HepG2 (cell line): Measurements from ENCODE around the gene GPR62. TPM values are rescaled to one million over a fixed set of nuclear protein-coding genes. Genes with fewer than 3 reads are reported as not detected.

Experiments
- HNRNPH1 ChIP-seq: fragments of 200-400 bp; formaldehyde crosslinking; optimal IDR thresholded peaks from 2 replicates; pipeline ENCODE3; 2017; ENCODE audit warnings: mild to moderate bottlenecking, low read depth, low read length
- JDP2 ChIP-seq: sonication (generic); formaldehyde crosslinking; IDR thresholded peaks from 2 replicates; pipeline ENCODE4 v1.8.1; 2022; ENCODE audit warnings: missing genetic modification reagents, borderline replicate concordance
- ZNF253 ChIP-seq: sonication (generic); formaldehyde crosslinking; IDR thresholded peaks from 2 replicates; pipeline ENCODE4 v1.8.0; 2022; ENCODE audit warnings: mild to moderate bottlenecking, missing genetic modification reagents, borderline replicate concordance
- ZNF407 ChIP-seq: sonication (generic); formaldehyde crosslinking; IDR thresholded peaks from one replicate; pipeline ENCODE4 v1.5.1; 2020; ENCODE audit warnings: mild to moderate bottlenecking, missing genetic modification reagents; ENCODE audit errors: not compliant biosample characterization
- ZNF552 ChIP-seq: sonication (generic); formaldehyde crosslinking; IDR thresholded peaks from 2 replicates; pipeline ENCODE4 v1.9.0; 2022; ENCODE audit warnings: missing genetic modification reagents, mild to moderate bottlenecking, borderline replicate concordance
- ZNF710 ChIP-seq: sonication (generic); formaldehyde crosslinking; IDR thresholded peaks from 2 replicates; pipeline ENCODE4 v1.5.0; 2020; ENCODE audit warnings: mild to moderate bottlenecking, missing genetic modification reagents, borderline replicate concordance
- polyA plus RNA-seq, 8 experiments: library from polyadenylated mRNA; depleted of rRNA in 3 of 8; stranded (reverse) in 7 of 8; unstranded in 1 of 8; fragments of >200 nt; fragmentation: Illumina TruSeq in 4 of 8; extraction: Trizol in 4 of 8; gene quantifications; 2 replicates each; pipeline versions ENCODE4 v1.2.1 to v1.2.3, GENCODE V29; 2011 to 2016; ENCODE audit warnings: low read depth in 4 of 8, missing spikeins in 1 of 8, mixed read lengths in 1 of 8; ENCODE audit not compliant: insufficient read depth in 1 of 8
- total RNA-seq, 5 experiments: library from RNA; depleted of rRNA; stranded (reverse); fragments of >200 nt; fragmentation: Illumina TruSeq; extraction: Trizol; gene quantifications; 2 replicates each; pipeline ENCODE4 v1.2.3, GENCODE V29; 2016; ENCODE audit warnings: low read depth in 1 of 5
- TF ChIP-seq, protein P1 (sequence below): IDR thresholded peaks from 2 replicates; pipeline ENCODE4 v1.6.1; 2012; ENCODE audit warnings: inconsistent platforms
- TF ChIP-seq, protein P2 (sequence below): IDR thresholded peaks from 2 replicates; pipeline ENCODE4 v1.6.1; 2018; ENCODE audit warnings: missing genetic modification reagents, mild to moderate bottlenecking, missing compliant biosample characterization
- TF ChIP-seq, protein P3 (sequence below): sonication (generic); formaldehyde crosslinking; IDR thresholded peaks from 2 replicates; pipeline ENCODE4 v1.5.0; 2020; ENCODE audit warnings: mild to moderate bottlenecking, missing genetic modification reagents, borderline replicate concordance
- TF ChIP-seq, protein P4 (sequence below): sonication (generic); formaldehyde crosslinking; IDR thresholded peaks from 2 replicates; pipeline ENCODE4 v1.4.0; 2020; ENCODE audit warnings: mild to moderate bottlenecking, missing genetic modification reagents

The GPR62 gene
- total and polyA plus RNA-seq, 2 of the 13 experiments (the other 11 are each of a cell fraction or from before 2014, with no cell fraction given): not detected

GRCh38 chr3:51995346-51996163, 40.4 kb downstream of the GPR62 start, which contains the start of gene RPL29 (continued):
- peak; percentile 71; the same call in 1 of the 2 replicates for TF ChIP-seq ZNF710 (CRISPR knock-in tag)
- peak; percentile 25 for TF ChIP-seq ZNF407 (CRISPR knock-in tag)
- no peak for TF ChIP-seq ZNF552 (CRISPR knock-in tag)
- no peak for TF ChIP-seq ZNF253 (CRISPR knock-in tag)
- TF ChIP-seq, protein P1, sequence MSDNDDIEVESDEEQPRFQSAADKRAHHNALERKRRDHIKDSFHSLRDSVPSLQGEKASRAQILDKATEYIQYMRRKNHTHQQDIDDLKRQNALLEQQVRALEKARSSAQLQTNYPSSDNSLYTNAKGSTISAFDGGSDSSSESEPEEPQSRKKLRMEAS: peak; percentile 92
- TF ChIP-seq JDP2 (CRISPR knock-in tag): no peak
- no peak for TF ChIP-seq HNRNPH1
- TF ChIP-seq, protein P2, sequence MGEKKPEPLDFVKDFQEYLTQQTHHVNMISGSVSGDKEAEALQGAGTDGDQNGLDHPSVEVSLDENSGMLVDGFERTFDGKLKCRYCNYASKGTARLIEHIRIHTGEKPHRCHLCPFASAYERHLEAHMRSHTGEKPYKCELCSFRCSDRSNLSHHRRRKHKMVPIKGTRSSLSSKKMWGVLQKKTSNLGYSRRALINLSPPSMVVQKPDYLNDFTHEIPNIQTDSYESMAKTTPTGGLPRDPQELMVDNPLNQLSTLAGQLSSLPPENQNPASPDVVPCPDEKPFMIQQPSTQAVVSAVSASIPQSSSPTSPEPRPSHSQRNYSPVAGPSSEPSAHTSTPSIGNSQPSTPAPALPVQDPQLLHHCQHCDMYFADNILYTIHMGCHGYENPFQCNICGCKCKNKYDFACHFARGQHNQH (CRISPR knock-in tag): peak; percentile 94
- TF ChIP-seq, protein P3, sequence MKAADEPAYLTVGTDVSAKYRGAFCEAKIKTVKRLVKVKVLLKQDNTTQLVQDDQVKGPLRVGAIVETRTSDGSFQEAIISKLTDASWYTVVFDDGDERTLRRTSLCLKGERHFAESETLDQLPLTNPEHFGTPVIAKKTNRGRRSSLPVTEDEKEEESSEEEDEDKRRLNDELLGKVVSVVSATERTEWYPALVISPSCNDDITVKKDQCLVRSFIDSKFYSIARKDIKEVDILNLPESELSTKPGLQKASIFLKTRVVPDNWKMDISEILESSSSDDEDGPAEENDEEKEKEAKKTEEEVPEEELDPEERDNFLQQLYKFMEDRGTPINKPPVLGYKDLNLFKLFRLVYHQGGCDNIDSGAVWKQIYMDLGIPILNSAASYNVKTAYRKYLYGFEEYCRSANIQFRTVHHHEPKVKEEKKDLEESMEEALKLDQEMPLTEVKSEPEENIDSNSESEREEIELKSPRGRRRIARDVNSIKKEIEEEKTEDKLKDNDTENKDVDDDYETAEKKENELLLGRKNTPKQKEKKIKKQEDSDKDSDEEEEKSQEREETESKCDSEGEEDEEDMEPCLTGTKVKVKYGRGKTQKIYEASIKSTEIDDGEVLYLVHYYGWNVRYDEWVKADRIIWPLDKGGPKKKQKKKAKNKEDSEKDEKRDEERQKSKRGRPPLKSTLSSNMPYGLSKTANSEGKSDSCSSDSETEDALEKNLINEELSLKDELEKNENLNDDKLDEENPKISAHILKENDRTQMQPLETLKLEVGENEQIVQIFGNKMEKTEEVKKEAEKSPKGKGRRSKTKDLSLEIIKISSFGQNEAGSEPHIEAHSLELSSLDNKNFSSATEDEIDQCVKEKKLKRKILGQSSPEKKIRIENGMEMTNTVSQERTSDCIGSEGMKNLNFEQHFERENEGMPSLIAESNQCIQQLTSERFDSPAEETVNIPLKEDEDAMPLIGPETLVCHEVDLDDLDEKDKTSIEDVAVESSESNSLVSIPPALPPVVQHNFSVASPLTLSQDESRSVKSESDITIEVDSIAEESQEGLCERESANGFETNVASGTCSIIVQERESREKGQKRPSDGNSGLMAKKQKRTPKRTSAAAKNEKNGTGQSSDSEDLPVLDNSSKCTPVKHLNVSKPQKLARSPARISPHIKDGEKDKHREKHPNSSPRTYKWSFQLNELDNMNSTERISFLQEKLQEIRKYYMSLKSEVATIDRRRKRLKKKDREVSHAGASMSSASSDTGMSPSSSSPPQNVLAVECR (CRISPR knock-in tag): peak; percentile 94
- TF ChIP-seq, protein P4, sequence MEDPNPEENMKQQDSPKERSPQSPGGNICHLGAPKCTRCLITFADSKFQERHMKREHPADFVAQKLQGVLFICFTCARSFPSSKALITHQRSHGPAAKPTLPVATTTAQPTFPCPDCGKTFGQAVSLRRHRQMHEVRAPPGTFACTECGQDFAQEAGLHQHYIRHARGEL: no peak
